HG03097 (cell line): ENCODE results near the gene CCDC51.
"Not testable (repeated sequence)": the region's sequence is repeated elsewhere in the genome, so short reads cannot be mapped to it uniquely, and the experiment has no call there.

Source experiments
- ATAC-seq: cut with Tn5 transposase; IDR thresholded peaks from one replicate; pipeline ENCODE4 v1.9.1; 2021; ENCODE audit not compliant: unreplicated experiment, low FRiP score

CCDC51 gene

DNA sequence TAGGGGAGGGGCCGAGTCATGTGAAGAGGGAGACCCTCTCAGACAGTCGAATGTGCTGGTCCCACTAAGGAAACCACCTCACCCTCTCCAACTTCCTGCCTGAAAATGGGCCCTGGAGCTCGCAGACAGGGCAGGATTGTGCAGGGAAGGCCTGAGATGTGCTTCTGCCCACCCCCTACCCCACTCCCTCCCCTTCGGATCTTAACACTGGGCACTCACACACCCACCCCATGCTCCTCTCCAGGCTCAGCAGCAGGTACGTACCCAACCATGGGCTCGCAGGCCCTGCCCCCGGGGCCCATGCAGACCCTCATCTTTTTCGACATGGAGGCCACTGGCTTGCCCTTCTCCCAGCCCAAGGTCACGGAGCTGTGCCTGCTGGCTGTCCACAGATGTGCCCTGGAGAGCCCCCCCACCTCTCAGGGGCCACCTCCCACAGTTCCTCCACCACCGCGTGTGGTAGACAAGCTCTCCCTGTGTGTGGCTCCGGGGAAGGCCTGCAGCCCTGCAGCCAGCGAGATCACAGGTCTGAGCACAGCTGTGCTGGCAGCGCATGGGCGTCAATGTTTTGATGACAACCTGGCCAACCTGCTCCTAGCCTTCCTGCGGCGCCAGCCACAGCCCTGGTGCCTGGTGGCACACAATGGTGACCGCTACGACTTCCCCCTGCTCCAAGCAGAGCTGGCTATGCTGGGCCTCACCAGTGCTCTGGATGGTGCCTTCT, 26.6 kb upstream of the CCDC51 start:
- peak; percentile 6 for ATAC-seq

DNA sequence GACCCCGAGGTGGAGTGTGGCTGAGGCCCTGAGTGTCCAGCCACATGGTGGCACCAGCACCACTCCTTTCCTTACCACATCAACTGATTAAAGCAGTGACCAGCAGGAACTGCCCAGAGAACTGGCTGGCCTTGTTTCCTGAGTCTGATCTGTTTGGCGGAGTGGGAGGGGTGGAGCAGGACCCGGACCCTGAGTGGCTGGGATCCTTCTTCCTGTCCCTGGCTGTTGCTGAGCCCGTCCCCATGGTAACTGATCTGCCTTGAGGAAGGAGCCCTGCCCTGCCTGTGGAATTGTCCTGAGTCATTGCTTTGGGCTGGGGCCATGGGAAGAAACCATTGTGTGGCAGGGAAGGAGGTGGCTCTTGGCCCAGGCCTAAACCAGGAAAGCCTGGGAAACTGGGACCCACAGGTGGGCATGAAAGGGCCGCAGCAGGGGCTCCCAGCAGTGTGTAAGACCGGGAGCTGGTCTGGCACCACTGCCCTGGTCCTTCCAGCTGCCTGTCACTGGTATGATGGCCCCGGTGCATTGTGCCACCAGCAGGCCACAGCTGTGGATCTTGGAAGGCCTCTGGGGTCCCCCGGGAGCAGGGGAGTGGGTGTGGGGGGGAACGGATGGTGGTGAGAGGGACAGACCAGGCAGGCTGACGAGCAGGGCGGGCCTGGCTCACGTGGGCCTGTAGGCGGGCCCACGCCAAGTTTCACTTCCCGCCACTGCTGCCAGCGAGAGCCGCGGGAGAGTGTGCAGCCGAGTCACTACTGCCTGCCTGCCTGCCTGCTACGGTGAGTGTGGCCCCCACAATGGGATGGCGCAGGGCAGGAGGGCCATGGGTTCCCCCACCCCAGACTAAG, 25.8 kb upstream of the CCDC51 start:
- peak; percentile 57 for ATAC-seq

DNA sequence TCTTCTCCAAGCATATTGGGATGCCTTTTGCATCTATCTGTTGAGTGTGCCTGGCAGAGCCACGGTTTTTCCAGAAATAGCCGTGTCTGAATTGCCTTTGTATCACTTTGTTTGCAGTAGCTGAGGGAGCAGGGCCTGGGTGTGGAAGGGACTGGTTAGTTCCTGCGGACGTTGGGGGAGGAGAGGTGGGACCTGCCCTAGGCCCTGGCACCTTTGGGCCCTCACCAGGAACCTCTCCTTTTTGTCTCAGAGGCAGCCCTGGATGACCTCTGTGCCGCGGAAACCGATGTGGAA, 25.3 kb upstream of the CCDC51 start:
- ATAC-seq: no peak

DNA sequence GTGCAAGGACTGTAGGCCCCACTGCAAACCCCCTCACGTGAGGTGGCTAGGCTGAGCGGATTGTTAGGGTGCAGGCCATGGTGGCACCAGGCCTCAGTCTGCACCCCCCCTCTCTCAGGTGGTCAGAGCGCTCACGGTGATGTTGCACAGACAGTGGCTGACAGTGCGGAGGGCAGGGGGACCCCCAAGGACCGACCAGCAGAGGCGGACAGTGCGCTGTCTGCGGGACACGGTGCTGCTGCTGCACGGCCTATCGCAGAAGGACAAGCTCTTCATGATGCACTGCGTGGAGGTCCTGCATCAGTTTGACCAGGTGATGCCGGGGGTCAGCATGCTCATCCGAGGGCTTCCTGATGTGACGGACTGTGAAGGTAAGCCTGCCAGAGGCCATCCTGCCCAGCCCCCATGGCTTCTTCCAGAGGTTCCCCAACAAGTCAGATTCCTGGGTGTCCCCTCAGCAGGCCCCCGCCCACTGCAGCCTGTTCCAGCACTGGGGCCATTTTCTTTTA, 24.8 kb upstream of the CCDC51 start:
- ATAC-seq: no peak

DNA sequence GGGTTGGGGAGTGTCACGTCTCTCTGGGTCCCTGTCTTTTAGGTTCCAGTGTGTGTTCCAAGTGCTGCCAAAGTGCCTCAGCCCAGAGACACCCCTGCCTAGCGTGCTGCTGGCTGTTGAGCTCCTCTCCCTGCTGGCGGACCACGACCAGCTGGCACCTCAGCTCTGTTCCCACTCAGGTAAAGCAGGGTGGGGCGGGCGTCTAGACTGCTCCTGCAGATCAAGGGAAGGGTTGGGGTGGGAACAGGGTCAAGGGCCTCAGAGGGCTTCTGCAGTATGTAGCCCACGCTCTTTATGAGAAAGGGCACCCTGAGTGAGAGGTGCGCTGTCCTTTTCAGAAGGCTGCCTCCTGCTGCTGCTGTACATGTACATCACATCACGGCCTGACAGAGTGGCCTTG, 23.8 kb upstream of the CCDC51 start:
- ATAC-seq: no peak

DNA sequence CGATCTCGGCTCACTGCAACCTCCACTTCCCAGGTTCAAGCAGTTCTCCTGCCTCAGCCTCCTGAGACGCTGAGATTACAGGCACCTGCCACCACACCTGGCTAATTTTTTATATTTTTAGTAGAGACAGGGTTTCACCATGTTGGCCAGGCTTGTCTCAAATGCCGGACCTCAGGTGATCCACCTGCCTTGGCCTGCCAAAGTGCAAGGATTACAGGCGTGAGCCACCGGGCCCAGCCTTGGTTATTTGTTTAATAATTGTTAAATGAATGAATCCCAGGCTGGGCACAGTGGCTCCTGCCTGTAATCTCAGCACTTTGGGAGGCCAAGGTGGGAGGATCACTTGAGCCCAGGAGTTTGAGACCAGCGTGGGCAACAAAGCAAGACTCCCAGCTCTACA, 21.8 kb upstream of the CCDC51 start:
- not testable (repeated sequence) for ATAC-seq

DNA sequence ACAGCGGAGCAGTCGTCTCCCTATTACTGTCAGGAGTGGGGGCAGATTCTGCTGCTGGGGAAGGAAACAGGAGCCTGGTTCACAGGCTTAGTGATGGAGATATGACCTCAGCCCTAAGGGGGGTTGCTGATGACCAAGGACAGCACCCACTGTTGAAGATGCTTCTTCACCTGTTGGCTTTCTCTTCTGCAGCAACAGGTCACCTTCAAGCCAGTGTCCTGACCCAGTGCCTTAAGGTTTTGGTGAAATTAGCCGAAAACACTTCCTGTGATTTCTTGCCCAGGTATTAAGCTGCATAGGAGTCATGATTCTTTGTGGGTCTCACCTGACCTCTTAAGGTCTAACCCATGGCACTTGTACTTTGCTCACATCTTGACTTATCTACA, 20.6 kb upstream of the CCDC51 start:
- ATAC-seq: no peak

DNA sequence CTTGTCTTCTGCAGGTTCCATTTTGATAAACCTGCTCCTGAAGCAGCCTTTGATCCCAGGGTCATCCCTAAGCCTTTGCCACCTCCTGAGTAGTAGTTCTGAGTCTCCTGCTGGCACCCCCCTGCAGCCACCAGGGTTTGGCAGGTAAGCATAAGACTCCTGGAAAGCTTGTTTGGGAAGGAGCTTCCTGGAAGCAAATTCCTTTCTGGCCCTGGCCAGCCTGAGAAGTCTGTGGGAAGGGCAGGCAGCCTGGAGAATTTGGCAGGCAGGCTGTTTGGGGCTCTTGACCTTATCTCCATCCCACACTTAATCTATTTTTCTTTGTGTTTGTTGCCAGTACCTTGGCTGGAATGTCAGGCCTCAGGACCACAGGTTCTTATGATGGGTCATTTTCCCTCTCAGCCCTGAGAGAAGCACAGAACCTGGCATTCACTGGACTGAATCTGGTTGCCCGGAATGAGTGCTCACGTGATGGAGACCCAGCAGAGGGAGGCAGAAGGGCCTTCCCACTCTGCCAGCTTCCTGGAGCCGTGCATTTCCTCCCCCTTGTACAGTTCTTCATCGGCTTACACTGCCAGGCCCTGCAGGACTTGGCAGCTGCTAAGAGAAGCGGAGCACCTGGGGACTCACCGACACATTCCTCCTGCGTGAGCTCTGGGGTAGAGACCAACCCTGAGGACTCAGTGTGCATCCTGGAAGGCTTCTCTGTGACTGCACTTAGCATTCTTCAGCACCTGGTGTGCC, 20.0 kb upstream of the CCDC51 start:
- ATAC-seq: no peak

DNA sequence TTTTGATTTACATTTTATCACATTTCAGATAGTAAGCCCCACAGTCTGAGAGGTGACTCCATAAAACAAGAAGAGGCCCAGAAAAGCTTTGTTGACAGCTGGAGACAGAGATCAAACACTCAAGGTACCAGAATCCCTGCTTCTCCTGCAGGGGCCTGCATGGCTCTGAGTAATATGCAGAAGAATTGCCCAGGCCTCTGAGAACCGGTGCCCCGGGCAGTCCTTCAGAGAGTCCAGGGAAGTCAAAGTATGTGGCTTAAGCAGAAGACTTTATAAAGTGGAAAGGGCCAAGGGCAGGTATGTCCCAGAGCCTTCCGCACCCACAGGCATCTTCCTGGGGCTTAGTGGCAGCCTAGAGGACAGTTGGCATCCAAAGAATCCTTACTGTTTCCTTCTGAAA, 19.4 kb upstream of the CCDC51 start:
- no peak for ATAC-seq

DNA sequence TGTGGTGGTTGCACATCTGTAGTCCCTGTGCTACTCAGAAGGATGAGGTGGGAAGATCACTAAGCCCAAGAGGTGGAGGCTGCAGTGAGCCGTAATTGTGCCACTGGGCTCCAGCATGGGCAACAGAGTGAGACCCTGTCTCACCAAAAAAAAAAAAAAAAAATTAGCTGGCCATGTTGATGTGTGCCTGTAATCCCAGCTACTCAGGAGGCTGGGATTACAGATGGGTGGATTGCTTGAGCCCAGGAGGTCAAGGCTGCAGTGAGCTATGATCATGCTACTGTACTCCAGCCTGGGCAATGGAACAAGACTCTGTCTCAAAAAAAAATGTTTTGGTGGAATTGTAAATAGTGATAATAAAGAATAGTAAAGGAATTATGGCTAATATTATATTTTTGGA, 16.5 kb upstream of the CCDC51 start:
- no peak for ATAC-seq

DNA sequence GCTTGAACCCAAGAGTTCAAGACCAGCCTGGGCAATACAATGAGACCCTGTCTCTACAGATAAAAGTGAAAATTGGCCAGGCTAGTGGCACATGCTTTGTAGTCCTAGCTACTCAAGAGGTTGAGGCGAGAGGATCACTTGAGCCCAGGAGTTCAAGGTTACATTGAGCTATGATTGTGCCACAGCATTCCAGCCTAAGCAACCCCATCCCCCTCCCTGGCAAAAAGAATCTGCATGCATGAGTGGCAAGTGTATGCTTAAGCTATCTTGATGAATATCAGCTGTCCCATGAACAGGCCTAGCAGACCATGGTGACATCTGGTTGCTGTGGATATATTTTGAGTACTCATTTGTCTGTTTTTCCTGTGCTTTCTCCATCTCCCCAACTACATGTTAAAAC, 11.4 kb upstream of the CCDC51 start:
- ATAC-seq: no peak

DNA sequence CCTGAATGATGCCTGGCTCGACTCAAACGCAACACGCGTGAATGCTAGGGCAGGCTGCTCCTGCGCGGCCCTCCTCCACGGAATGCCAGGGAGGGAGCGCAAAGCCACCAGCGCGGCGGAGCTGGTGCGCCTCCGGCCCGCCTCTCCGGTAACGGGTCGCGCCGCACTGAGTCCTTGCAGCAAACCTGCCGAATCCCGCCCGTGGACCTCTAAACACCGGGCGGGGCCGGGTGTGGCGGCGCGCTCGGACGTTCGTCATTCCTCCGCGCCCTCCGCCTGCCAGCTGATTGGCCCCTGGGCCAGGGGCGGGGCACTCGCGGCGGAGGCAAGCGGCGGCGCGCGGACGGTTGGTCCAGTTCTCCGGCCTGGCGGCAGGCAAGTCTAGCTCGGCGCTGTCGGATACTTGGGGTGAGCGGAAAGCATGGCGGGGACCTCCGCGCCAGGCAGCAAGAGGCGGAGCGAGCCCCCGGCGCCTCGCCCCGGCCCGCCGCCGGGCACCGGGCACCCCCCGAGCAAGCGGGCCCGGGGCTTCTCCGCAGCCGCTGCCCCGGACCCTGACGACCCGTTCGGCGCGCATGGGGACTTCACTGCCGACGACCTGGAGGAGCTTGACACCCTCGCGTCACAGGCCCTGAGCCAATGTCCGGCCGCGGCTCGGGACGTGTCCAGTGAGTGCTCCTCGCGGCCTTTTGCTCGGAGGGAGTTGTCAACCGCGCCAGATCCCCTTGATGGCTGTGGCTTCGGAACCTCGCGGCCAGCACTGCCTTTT, 6.7 kb upstream of the CCDC51 start, which contains the start of gene ATRIP:
TSS of gene ATRIP (plus strand) at position 313 of the 769 bp plus-strand sequence. CDS start at position 422, 109 bp downstream.
- peak; percentile 87 for ATAC-seq

DNA sequence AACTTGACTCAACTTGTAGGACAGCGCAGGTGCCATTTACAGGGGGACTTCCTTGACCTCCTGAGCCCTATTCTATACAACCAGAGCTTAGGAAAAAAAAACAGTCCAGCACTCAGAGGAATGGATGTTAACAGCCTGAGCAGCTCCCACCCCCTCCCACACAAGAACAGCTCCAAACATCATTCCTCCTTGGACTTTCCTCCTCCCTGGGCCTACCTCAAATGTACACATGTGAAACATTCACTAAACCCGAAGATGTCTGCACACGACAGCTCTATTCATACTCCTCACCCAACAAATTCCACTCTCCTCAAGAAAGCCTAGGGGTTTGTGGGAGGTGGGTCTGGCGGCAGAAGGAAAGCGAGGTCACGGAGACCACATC, 6.1 kb upstream of the CCDC51 start:
- ATAC-seq: no peak

DNA sequence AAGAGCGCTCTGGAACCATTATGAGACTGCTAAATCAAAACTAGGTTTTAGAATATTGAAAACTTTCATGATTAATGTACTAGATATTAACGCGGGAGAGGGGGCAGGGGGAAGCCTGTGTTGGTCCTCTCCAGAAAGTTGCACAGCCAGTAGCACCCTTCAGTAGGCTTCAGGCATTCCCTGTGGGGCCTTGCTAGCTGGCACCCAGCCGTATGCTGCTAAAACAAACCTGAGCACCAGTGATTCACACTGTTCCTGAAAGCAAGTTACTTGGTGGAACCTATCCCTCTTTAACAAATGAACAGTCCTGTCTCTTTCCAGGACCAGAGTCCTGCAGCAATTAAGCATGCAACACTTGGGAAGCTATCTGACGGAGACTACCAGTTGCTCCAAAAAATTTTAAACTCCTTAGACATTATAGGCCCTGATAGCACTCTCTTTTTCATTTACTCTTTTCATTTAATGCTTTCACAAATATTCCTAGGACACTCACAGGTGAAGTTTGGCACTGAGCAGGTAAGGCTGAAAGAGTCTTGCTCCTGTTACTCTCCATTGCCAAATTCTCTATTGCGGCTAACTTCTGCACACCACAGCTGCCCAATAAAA, 5.5 kb upstream of the CCDC51 start:
- ATAC-seq: no peak

DNA sequence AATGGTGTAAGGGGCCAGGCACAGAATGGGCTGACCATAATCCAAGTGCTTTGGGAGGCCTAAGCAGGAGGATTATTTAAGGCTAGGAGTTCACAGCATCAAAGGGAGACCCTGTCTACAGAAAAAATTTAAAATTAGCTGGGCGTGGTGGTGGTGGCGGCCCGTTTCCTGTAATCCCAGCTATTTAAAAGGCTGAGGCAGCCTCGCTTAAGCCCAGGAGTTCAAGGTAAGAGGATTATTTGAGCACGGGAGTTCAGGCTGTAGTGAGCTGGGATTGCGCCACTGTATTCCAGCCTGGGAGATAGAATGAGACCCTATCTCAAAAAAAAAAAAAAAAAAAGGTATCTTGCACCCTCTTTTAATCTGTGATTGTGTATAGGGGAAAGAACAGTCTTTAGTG, 2.0 kb upstream of the CCDC51 start:
- no peak for ATAC-seq

DNA sequence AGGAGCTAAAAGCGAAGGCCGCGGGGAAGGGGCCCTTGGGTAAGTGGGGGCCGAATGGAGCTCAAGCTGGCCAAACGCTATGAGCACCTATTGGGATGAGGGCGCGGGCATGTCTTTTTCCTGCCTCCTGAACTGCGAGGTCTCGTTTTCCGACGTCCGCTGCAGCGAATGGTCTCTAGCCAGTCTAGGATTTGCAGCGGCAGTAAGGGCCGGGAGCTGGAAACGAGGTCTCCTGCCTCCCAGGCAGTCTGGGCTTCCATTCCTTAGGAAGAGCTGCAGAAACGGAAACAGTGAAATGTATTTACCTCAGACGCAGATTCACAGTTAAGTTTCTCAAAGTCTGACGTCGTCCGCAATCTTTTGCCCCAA, 655 bp upstream of the CCDC51 start:
- no peak for ATAC-seq

DNA sequence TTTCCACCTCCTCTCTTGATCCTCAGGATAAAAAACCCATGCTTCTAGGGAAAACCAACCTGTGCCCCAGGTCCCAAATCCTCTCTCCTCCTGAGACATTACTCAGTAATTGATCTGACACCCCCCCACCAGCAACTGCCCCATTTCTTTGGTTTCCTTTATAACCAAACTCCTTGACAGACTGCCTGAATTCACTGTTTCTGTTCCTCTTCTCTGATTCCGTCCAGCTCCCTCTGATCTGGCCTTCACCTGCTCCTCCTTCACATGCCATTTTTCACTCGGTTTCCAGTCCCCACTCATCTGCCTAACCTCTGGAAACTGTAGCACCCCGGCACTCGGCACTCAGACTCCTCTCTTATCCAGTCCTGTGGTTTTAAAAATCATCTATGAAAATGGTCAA, 2.1 kb downstream of the CCDC51 start:
- no peak for ATAC-seq

DNA sequence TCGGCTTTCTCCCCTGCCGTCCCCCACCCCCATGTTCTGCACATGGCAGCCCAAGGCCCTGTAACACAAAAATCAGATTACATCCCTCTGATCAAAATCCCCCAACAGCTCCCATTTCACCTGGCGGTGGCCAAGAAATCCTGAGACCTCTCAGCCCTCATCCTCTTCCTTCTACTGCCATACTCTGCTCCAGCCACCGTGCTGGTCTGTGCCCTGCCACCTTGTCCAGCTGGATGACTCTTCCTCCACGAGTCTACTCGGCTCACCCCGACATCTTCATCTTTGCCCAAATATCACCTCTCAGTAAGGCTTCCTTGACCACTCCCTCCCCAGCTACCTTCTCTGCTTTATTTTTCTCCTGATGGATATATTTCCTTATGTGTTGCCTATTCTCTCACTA, 3.1 kb downstream of the CCDC51 start:
- no peak for ATAC-seq

DNA sequence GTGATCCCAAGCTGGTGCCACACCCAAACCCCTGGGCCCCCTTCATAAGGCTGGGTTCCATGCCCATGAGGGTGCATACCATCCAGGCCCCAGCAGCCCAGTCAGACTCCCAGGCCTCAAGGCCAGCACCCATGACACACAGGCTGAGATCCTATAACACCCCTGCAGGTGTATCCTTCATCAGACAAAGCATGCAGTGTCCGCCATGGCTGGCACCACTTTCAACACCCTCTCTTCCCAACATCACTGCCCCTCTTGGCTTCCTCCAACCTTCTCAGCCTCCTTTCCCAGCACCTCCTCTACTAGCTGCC, 3.5 kb downstream of the CCDC51 start:
- no peak for ATAC-seq

DNA sequence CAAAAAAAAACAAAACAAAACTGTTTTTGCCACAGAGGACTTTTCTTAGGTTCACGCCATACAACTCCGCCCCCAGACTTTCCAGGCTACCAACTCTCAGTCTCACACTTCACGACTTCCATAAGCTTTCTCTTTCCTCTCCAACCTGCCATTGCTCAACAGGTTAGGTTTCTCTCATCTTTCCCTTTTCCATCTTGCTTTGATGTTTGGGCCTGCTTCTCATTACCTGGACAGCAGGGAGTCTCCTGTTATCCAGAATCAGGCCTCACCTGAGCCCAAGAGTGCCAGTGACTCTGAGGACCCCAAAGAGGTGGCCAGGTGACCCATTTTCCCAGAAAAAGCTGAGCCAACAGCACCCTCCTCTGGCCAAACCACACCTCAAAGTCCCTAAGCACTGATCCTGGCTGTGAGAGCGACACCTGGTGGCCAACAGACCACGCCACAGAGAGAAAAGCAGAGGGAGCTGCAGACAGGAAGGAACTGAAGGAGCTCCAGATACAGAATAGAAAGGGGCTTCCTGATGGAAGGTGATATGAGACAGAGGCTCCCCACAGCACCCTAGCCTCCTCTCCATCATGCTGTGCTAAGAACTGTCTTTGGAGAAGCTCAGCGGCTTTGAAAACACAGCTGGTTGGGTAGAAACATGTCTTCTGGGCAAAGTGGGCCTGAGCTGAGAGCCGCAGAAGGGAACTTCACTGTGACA, 4.0 kb downstream of the CCDC51 start:
- ATAC-seq: no peak
